ENCODE data around the gene MGAM2. TPM values are rescaled to one million over a fixed set of nuclear protein-coding genes. Genes with fewer than 3 reads are reported as not detected.

The MGAM2 gene
- total RNA-seq, 1 experiment from 2014 or later: not detected

DNA sequence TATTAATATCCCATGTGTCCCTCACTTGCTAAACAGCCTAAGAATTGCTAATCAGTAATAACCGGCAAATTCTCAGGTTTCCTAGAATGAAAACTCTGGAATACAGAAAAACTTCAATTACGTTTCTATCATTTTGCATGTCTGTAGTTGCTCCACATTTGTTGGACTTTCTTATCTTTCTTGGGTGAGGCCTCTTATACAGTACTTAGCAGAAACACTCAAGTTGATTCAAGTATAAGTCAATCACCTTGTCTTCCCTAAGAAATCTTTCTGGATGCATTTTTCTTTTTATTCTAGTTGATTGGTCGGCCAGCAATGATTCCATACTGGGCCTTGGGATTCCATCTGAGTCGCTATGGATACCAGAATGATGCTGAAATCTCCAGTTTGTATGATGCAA, 61.4 kb downstream of the MGAM2 start:
- BruUV-seq (replicated peaks): no TSS peak
- ChIA-PET POLR2A (ENCODE audit: unreplicated experiment) (no interaction called here), CTCF (no interaction called here)
- no peak overlapping the region for H3K4me3 ChIP-seq
- H3K79me2 ChIP-seq (ENCODE audit: low read depth): no peaks in the 10 kb centered on the region
- H2AFZ ChIP-seq: no peak overlapping the region
- H3F3A ChIP-seq (ENCODE audit: insufficient read depth, low read depth): no peaks in the 10 kb centered on the region
- no peak overlapping the region for H3K4me2 ChIP-seq
- no peaks in the 10 kb centered on the region for H3K9me2 ChIP-seq (ENCODE audit: insufficient read depth)
- H3K4me1 ChIP-seq (replicated peaks; ENCODE audit: insufficient read depth): no peaks in the 10 kb centered on the region
- no peak for DNase-seq
- TF ChIP-seq EZH2 (IDR thresholded peaks at IDR 0.05; ENCODE audit: low read depth): no peak
- TF ChIP-seq, protein P1, sequence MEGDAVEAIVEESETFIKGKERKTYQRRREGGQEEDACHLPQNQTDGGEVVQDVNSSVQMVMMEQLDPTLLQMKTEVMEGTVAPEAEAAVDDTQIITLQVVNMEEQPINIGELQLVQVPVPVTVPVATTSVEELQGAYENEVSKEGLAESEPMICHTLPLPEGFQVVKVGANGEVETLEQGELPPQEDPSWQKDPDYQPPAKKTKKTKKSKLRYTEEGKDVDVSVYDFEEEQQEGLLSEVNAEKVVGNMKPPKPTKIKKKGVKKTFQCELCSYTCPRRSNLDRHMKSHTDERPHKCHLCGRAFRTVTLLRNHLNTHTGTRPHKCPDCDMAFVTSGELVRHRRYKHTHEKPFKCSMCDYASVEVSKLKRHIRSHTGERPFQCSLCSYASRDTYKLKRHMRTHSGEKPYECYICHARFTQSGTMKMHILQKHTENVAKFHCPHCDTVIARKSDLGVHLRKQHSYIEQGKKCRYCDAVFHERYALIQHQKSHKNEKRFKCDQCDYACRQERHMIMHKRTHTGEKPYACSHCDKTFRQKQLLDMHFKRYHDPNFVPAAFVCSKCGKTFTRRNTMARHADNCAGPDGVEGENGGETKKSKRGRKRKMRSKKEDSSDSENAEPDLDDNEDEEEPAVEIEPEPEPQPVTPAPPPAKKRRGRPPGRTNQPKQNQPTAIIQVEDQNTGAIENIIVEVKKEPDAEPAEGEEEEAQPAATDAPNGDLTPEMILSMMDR (conservative IDR thresholded peaks at IDR 0.05): no peak
- intact Hi-C loops (cut with micrococcal nuclease; ENCODE audit: unreplicated experiment): no loop called here
- H3K27me3 ChIP-seq (ENCODE audit: insufficient read depth, low read depth): no peaks in the 10 kb centered on the region
- H3K9me3 ChIP-seq (ENCODE audit: insufficient read depth, low read depth): no peaks in the 10 kb centered on the region
- H4K20me1 ChIP-seq (ENCODE audit: insufficient read depth): no peaks in the 10 kb centered on the region
- H3K27ac ChIP-seq: no peak overlapping the region
- H3K36me3 ChIP-seq (ENCODE audit: low read depth): no peaks in the 10 kb centered on the region

DNA sequence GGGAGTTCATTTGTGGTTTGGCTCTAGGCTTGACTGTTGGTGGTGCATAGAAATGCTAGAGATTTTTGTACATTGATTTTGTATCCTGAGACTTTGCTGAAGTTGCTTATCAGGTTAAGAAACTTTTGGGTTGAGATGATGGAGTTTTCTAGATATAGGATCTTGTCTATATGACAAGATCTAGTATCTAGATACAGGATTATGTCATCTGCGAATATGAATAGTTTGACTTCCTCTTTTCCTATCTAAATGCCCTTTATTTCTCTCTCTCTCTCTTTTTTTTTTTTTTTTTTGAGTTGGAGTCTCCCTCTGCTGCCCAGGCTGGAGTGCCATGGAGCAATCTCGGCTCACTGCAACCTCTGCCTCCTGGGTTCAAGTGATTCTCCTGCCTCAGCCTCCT, 62.9 kb downstream of the MGAM2 start:
- H3K4me3 ChIP-seq: no peak overlapping the region
- POLR2A ChIA-PET (ENCODE audit: unreplicated experiment): no interaction called here
- H3K36me3 ChIP-seq (ENCODE audit: low read depth): no peaks in the 10 kb centered on the region
- H3K9me3 ChIP-seq (ENCODE audit: insufficient read depth, low read depth): no peaks in the 10 kb centered on the region
- intact Hi-C loops (cut with micrococcal nuclease; ENCODE audit: unreplicated experiment): no loop called here
- DNase-seq: no peak
- H3K4me2 ChIP-seq: no peak overlapping the region
- H2AFZ ChIP-seq: no peak overlapping the region
- CTCF ChIA-PET: no interaction called here
- no peaks in the 10 kb centered on the region for H3K9me2 ChIP-seq (ENCODE audit: insufficient read depth)
- H3F3A ChIP-seq (ENCODE audit: insufficient read depth, low read depth): no peaks in the 10 kb centered on the region
- no peaks in the 10 kb centered on the region for H3K27me3 ChIP-seq (ENCODE audit: insufficient read depth, low read depth)
- no peak overlapping the region for H3K27ac ChIP-seq
- no TSS peak for BruUV-seq (replicated peaks)
- H4K20me1 ChIP-seq (ENCODE audit: insufficient read depth): no peaks in the 10 kb centered on the region
- TF ChIP-seq, protein P1 (conservative IDR thresholded peaks at IDR 0.05): no peak
- no peak for TF ChIP-seq EZH2 (IDR thresholded peaks at IDR 0.05; ENCODE audit: low read depth)
- H3K79me2 ChIP-seq (ENCODE audit: low read depth): no peaks in the 10 kb centered on the region
- H3K4me1 ChIP-seq (replicated peaks; ENCODE audit: insufficient read depth): no peaks in the 10 kb centered on the region

DNA sequence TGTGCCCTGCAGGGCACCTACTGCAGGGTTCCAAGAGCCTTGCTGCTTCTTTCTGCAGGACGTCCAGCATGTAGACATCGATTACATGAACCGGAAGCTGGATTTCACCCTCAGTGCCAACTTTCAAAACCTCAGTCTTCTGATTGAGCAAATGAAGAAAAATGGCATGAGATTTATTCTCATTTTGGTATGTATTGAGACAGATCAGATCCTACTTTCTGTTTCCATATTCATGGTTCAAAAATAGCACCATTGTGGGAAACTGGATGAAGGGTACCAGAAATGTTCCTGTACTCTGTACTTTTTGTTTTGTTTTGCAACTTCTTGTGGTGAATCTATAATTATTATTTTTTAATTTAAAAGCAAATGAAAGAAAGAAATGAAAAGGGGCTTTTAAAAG, 64.1 kb downstream of the MGAM2 start:
- Histone ChIP-seq H3K27me3 (ENCODE audit: insufficient read depth, low read depth) (no peaks in the 10 kb centered on the region), H2AFZ (no peak overlapping the region), H4K20me1 (ENCODE audit: insufficient read depth) (no peaks in the 10 kb centered on the region), H3K27ac (no peak overlapping the region), H3K9me2 (ENCODE audit: insufficient read depth) (no peaks in the 10 kb centered on the region), H3K4me2 (no peak overlapping the region), H3K9me3 (ENCODE audit: insufficient read depth, low read depth) (no peaks in the 10 kb centered on the region), H3K4me3 (no peak overlapping the region), H3F3A (ENCODE audit: insufficient read depth, low read depth) (no peaks in the 10 kb centered on the region), H3K4me1 (replicated peaks; ENCODE audit: insufficient read depth) (no peaks in the 10 kb centered on the region), H3K79me2 (ENCODE audit: low read depth) (no peaks in the 10 kb centered on the region), H3K36me3 (ENCODE audit: low read depth) (no peaks in the 10 kb centered on the region)
- TF ChIP-seq EZH2 (IDR thresholded peaks at IDR 0.05; ENCODE audit: low read depth): no peak
- TF ChIP-seq, protein P1 (conservative IDR thresholded peaks at IDR 0.05): no peak
- no peak for DNase-seq
- intact Hi-C loops (cut with micrococcal nuclease; ENCODE audit: unreplicated experiment): no loop called here
- POLR2A ChIA-PET (ENCODE audit: unreplicated experiment): no interaction called here
- BruUV-seq (replicated peaks): no TSS peak
- CTCF ChIA-PET: no interaction called here

Measured in PC-9 (cell line).